Glutamatergic neuron (in vitro differentiated cells): ENCODE measurements around the gene SORCS1. TPM values are rescaled to one million over a fixed set of nuclear protein-coding genes. Genes with fewer than 3 reads are reported as not detected.

Experiments
- DNase-seq: peaks from one replicate; pipeline ENCODE4 v3.0.0; 2022
- H3K27ac Mint-ChIP-seq: one replicate; pipeline ENCODE4 v1.8.0; 2020; ENCODE audit warnings: mild to moderate bottlenecking, mixed read lengths, inconsistent platforms; ENCODE audit not compliant: unreplicated experiment
- H3K27me3 Mint-ChIP-seq: one replicate; pipeline ENCODE4 v1.8.0; 2020; ENCODE audit warnings: mild to moderate bottlenecking, moderate library complexity, mixed read lengths, inconsistent platforms; ENCODE audit not compliant: unreplicated experiment
- H3K36me3 Mint-ChIP-seq: one replicate; pipeline ENCODE4 v1.8.0; 2020; ENCODE audit warnings: mild to moderate bottlenecking, mixed read lengths, inconsistent platforms; ENCODE audit not compliant: unreplicated experiment
- H3K4me1 Mint-ChIP-seq: one replicate; pipeline ENCODE4 v1.8.0; 2020; ENCODE audit warnings: mild to moderate bottlenecking, low read depth, mixed read lengths, inconsistent platforms; ENCODE audit not compliant: unreplicated experiment
- H3K4me3 Mint-ChIP-seq: one replicate; pipeline ENCODE4 v1.8.0; 2020; ENCODE audit warnings: mild to moderate bottlenecking, mixed read lengths, inconsistent platforms; ENCODE audit not compliant: unreplicated experiment
- H3K9me3 Mint-ChIP-seq: one replicate; pipeline ENCODE4 v1.8.0; 2020; ENCODE audit warnings: mild to moderate bottlenecking, moderate library complexity, mixed read lengths, inconsistent platforms; ENCODE audit not compliant: unreplicated experiment
- total RNA-seq: library from RNA; stranded (reverse); fragmentation: NEBNext Ultra II Directional; extraction: Animal tissue kit (Norgen Biotek cat#: 25700); gene quantifications from one replicate; pipeline ENCODE4 v1.2.1, GENCODE V29; 2021; ENCODE audit not compliant: unreplicated experiment
- TF ChIP-seq, protein P1 (sequence below): fragments of 200-600 bp; sonication (generic); IDR thresholded peaks from one replicate; pipeline ENCODE4 v1.5.0; 2021; ENCODE audit not compliant: partially characterized antibody, unreplicated experiment

The SORCS1 gene
- total RNA-seq, 1 donor from 2014 or later, result 3.3 TPM

- Mint-ChIP-seq H3K27me3 (peaks cover 4% of the 10 kb centered on the region), H3K4me1 (peaks cover 9% of the 10 kb centered on the region), H3K36me3 (no peaks in the 10 kb centered on the region), H3K4me3 (no peak overlapping the region), H3K27ac (no peak overlapping the region), H3K9me3 (peaks cover 5% of the 10 kb centered on the region)
- no peak for DNase-seq
- TF ChIP-seq, protein P1, sequence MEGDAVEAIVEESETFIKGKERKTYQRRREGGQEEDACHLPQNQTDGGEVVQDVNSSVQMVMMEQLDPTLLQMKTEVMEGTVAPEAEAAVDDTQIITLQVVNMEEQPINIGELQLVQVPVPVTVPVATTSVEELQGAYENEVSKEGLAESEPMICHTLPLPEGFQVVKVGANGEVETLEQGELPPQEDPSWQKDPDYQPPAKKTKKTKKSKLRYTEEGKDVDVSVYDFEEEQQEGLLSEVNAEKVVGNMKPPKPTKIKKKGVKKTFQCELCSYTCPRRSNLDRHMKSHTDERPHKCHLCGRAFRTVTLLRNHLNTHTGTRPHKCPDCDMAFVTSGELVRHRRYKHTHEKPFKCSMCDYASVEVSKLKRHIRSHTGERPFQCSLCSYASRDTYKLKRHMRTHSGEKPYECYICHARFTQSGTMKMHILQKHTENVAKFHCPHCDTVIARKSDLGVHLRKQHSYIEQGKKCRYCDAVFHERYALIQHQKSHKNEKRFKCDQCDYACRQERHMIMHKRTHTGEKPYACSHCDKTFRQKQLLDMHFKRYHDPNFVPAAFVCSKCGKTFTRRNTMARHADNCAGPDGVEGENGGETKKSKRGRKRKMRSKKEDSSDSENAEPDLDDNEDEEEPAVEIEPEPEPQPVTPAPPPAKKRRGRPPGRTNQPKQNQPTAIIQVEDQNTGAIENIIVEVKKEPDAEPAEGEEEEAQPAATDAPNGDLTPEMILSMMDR, result no peak
These were observed 468.3 kb downstream of the SORCS1 start for GRCh38 chr10:106696239-106696638.

- Mint-ChIP-seq H3K4me3 (no peak overlapping the region), H3K36me3 (no peaks in the 10 kb centered on the region), H3K27ac (no peak overlapping the region), H3K27me3 (peaks cover 4% of the 10 kb centered on the region), H3K9me3 (peaks cover 5% of the 10 kb centered on the region), H3K4me1 (peaks cover 9% of the 10 kb centered on the region)
- TF ChIP-seq, protein P1, result no peak
- DNase-seq, result no peak
These were observed 469.8 kb downstream of the SORCS1 start for GRCh38 chr10:106694696-106695095.

DNA sequence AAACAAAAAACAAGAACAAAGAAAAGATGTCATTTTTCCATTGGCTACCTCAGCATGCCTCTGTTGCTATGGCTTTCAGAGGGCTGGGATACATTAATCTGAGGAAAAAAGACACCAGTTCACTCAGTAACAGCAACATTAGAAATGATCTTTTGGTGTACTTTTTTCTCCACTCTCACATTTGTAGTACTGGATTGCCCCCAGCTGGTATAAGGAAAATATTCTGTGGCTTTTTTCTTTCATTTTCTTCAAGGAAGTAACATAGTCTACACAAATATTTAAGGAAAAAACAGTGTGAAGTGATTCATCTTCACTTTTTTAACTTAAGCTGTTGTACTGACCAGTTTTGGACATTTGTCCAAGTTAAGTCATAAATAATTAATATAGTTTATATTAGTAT is 482.3 kb downstream of the SORCS1 start:
- no peak overlapping the region for H3K4me3 Mint-ChIP-seq
- no peak for DNase-seq
- H3K9me3 Mint-ChIP-seq, result no peaks in the 10 kb centered on the region
- no peaks in the 10 kb centered on the region for H3K36me3 Mint-ChIP-seq
- no peaks in the 10 kb centered on the region for H3K27me3 Mint-ChIP-seq
- no peak overlapping the region for H3K27ac Mint-ChIP-seq
- H3K4me1 Mint-ChIP-seq, result peaks cover 20% of the 10 kb centered on the region
- TF ChIP-seq, protein P1, result no peak

- no peak for DNase-seq
- Mint-ChIP-seq H3K27ac (no peak overlapping the region), H3K36me3 (peaks cover 6% of the 10 kb centered on the region), H3K9me3 (no peaks in the 10 kb centered on the region), H3K4me3 (no peak overlapping the region), H3K4me1 (peaks cover 16% of the 10 kb centered on the region), H3K27me3 (no peaks in the 10 kb centered on the region)
- TF ChIP-seq, protein P1, result no peak
These were observed 484.4 kb downstream of the SORCS1 start for GRCh38 chr10:106680061-106680460.

DNA sequence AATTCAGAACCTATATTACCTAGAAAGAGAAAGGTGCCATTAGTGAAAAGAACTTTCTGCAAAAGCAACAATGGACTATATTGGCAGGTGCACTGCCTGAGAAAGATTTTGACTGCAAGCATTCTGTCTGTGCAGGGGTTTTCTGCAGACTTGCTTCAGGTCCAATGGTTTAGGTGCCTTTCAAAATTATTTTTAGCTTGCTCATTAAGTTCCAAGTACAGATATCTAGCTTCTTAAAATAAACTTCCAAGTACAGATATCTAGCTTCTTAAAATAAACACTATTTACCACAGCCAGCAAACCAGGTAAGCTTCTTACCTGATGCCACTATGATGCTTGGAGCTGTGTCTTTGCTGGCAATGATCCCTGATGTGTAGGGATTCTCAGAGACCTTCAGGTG is 485.2 kb downstream of the SORCS1 start:
- H3K27me3 Mint-ChIP-seq, result no peaks in the 10 kb centered on the region
- H3K4me3 Mint-ChIP-seq, result no peak overlapping the region
- TF ChIP-seq, protein P1, result no peak
- H3K27ac Mint-ChIP-seq, result no peak overlapping the region
- no peaks in the 10 kb centered on the region for H3K9me3 Mint-ChIP-seq
- peaks cover 9% of the 10 kb centered on the region for H3K4me1 Mint-ChIP-seq
- no peak for DNase-seq
- H3K36me3 Mint-ChIP-seq, result peaks cover 6% of the 10 kb centered on the region
